HCT116 (cell line): ENCODE results near the gene FADS6. TPM values are rescaled to one million over a fixed set of nuclear protein-coding genes. Genes with fewer than 3 reads are reported as not detected.

ENCODE experiments used
- ATAC-seq: fragments of 200-7000 bp; cut with Tn5 transposase; 2 replicates; pipeline ENCODE4 v1.9.1; 2020; ENCODE audit warnings: mild to moderate bottlenecking, moderate library complexity
- BruUV-seq: library from RNA; stranded (reverse); fragments of 400-500 nt; replicated peaks from 2 replicates; lab custom pipeline; 2021; lab: Mats Ljungman, UMichigan
- CTCF ChIA-PET: fragments of 300-600 bp; sonication (Branson Sonifier 250); formaldehyde crosslinking; loops from one replicate; lab custom pipeline; 2021; ENCODE audit warnings: antibody characterized with exemption; lab: Charles Lee
- POLR2A ChIA-PET: fragments of 300-600, 350-600 bp; sonication (Branson Sonifier 250); formaldehyde crosslinking; loops from one replicate; lab custom pipeline; 2021; ENCODE audit warnings: antibody characterized with exemption; lab: Charles Lee
- RAD21 ChIA-PET, 2 experiments: fragments of 300-600 bp; sonication (Branson Sonifier 250); formaldehyde crosslinking; loops; one replicate each; lab custom pipeline; 2023; ENCODE audit warnings: low total read pairs in 2 of 2; ENCODE audit not compliant: uncharacterized antibody in 2 of 2, unreplicated experiment in 2 of 2, low non-redundant PET in 1 of 2; lab: Charles Lee
- DNase-seq: peaks from one replicate; pipeline ENCODE4 v3.0.0-alpha.2; 2010; ENCODE audit warnings: low read depth, low spot score
- H2AFZ ChIP-seq: fragments of 200-600 bp; shearing (Covaris generic), sonication (generic); 2 replicates; pipeline ENCODE4 v1.6.1; 2017; ENCODE audit warnings: low read depth, mixed run types, mixed read lengths, antibody characterized with exemption, low read length; ENCODE audit not compliant: poor library complexity, severe bottlenecking
- H3K27ac ChIP-seq: 2 replicates; pipeline ENCODE4 v1.5.1; 2012; ENCODE audit warnings: low read depth, low read length
- H3K27me3 ChIP-seq: fragments of 200-600 bp; sonication (generic); 2 replicates; pipeline ENCODE4 v1.6.1; 2016; ENCODE audit warnings: mixed run types, low read length, mixed read lengths; ENCODE audit not compliant: insufficient read depth
- H3K36me3 ChIP-seq, 2 experiments: fragments of 200-500 bp in 1 of 2; fragments of 200-600 bp in 1 of 2; sonication (Bioruptor generic) in 1 of 2; sonication (generic) in 1 of 2; 2 replicates each; pipeline versions ENCODE4 v1.5.1 to v1.6.1; 2014 to 2016; ENCODE audit warnings: low read length in 2 of 2, inconsistent platforms in 1 of 2, mixed read lengths in 1 of 2, mixed run types in 1 of 2; ENCODE audit not compliant: insufficient read depth in 2 of 2, control insufficient read depth in 1 of 2
- H3K4me1 ChIP-seq, 2 experiments: fragments of 200-600 bp in 1 of 2; sonication (generic) in 1 of 2; 2 replicates each; pipeline versions ENCODE4 v1.5.1 to v1.6.1; 2012 to 2017; ENCODE audit warnings: low read length in 2 of 2, inconsistent platforms in 1 of 2, mild to moderate bottlenecking in 1 of 2, mixed read lengths in 1 of 2, mixed run types in 1 of 2, moderate library complexity in 1 of 2; ENCODE audit not compliant: insufficient read depth in 2 of 2, control insufficient read depth in 1 of 2
- H3K4me2 ChIP-seq: fragments of 200-600 bp; sonication (generic); 2 replicates; pipeline ENCODE4 v1.6.1; 2017; ENCODE audit warnings: mixed run types, low read length, mixed read lengths
- H3K4me3 ChIP-seq, 2 experiments: fragments of 200-600 bp in 1 of 2; sonication (generic) in 1 of 2; replicated peaks in 1 of 2; 2 replicates each; pipeline ENCODE4 v1.5.1; 2011 to 2016; ENCODE audit warnings: low read length in 2 of 2, control low read depth in 1 of 2, low read depth in 1 of 2, mild to moderate bottlenecking in 1 of 2, mixed read lengths in 1 of 2, mixed run types in 1 of 2
- H3K79me2 ChIP-seq: fragments of 200-600 bp; sonication (generic); 2 replicates; pipeline ENCODE4 v1.6.1; 2017; ENCODE audit warnings: mild to moderate bottlenecking, mixed run types, low read length, moderate library complexity, mixed read lengths; ENCODE audit not compliant: insufficient read depth
- H3K9ac ChIP-seq: fragments of 200-600 bp; sonication (generic); 2 replicates; pipeline ENCODE4 v1.6.1; 2016; ENCODE audit warnings: low read length, mixed read lengths
- H3K9me2 ChIP-seq: fragments of 200-600 bp; sonication (generic), shearing (Covaris generic); 2 replicates; pipeline ENCODE4 v1.6.1; 2017; ENCODE audit warnings: mixed run types, mild to moderate bottlenecking, moderate library complexity; ENCODE audit not compliant: insufficient read depth
- H3K9me3 ChIP-seq, 2 experiments: fragments of 200-500 bp in 1 of 2; fragments of 200-600 bp in 1 of 2; sonication (Bioruptor generic) in 1 of 2; sonication (generic) in 1 of 2; 2 replicates each; pipeline ENCODE4 v1.6.1; 2014 to 2017; ENCODE audit warnings: low read length in 2 of 2, mixed read lengths in 2 of 2, inconsistent platforms in 1 of 2, low read depth in 1 of 2, mild to moderate bottlenecking in 1 of 2, mixed run types in 1 of 2, moderate library complexity in 1 of 2; ENCODE audit not compliant: control insufficient read depth in 1 of 2, insufficient read depth in 1 of 2
- H4K20me1 ChIP-seq: fragments of 200-600 bp; sonication (generic), shearing (Covaris generic); 2 replicates; pipeline ENCODE4 v1.6.1; 2017; ENCODE audit warnings: mixed run types, mild to moderate bottlenecking, moderate library complexity; ENCODE audit not compliant: insufficient read depth
- CBX3 ChIP-seq: IDR thresholded peaks from 2 replicates; pipeline ENCODE4 v1.6.1; 2012; ENCODE audit warnings: low read depth
- EGR1 ChIP-seq: IDR thresholded peaks from 2 replicates; pipeline ENCODE4 v1.6.1; 2012; ENCODE audit warnings: low read depth
- ELF1 ChIP-seq: IDR thresholded peaks from 2 replicates; pipeline ENCODE4 v1.6.1; 2012; ENCODE audit warnings: low read depth, borderline replicate concordance
- EZH2 ChIP-seq: fragments of 200-600 bp; sonication (generic); IDR thresholded peaks from 2 replicates; pipeline ENCODE4 v1.6.1; 2017; ENCODE audit warnings: antibody characterized with exemption, mixed run types
- EZH2phosphoT487 ChIP-seq: fragments of 200-600 bp; IDR thresholded peaks from 2 replicates; pipeline ENCODE4 v1.6.1; 2018; ENCODE audit warnings: antibody characterized with exemption, borderline replicate concordance
- FOSL1 ChIP-seq: IDR thresholded peaks from 2 replicates; pipeline ENCODE4 v1.6.1; 2012; ENCODE audit warnings: low read depth
- JUND ChIP-seq: IDR thresholded peaks from 2 replicates; pipeline ENCODE4 v1.6.1; 2012
- POLR2A ChIP-seq: IDR thresholded peaks from 2 replicates; pipeline ENCODE4 v1.7.0; 2011; ENCODE audit warnings: borderline replicate concordance; ENCODE audit not compliant: insufficient read depth, insufficient read length; ENCODE audit errors: extremely low read depth
- POLR2AphosphoS5 ChIP-seq: IDR thresholded peaks from 2 replicates; pipeline ENCODE4 v1.6.1; 2011; ENCODE audit warnings: mild to moderate bottlenecking, low read depth, low read length, moderate library complexity
- RAD21 ChIP-seq: IDR thresholded peaks from 2 replicates; pipeline ENCODE4 v1.6.1; 2012; ENCODE audit warnings: low read depth, mild to moderate bottlenecking
- SIN3A ChIP-seq: IDR thresholded peaks from 2 replicates; pipeline ENCODE4 v1.6.1; 2012; ENCODE audit warnings: low read depth
- SP1 ChIP-seq: IDR thresholded peaks from 2 replicates; pipeline ENCODE4 v1.6.1; 2012; ENCODE audit warnings: low read depth
- SRF ChIP-seq: IDR thresholded peaks from 2 replicates; pipeline ENCODE4 v1.6.1; 2012; ENCODE audit warnings: low read depth
- ZFX ChIP-seq: fragments of 450-650 bp; IDR thresholded peaks from 2 replicates; pipeline ENCODE4 v1.6.1; 2017
- ZNF274 ChIP-seq: fragments of 200-500 bp; sonication (Bioruptor generic); IDR thresholded peaks from 2 replicates; pipeline ENCODE4 v1.6.1; 2014; ENCODE audit warnings: mild to moderate bottlenecking, low read depth, low read length, inconsistent platforms
- intact Hi-C: fragments of 100-400 bp; cut with micrococcal nuclease; formaldehyde crosslinking; loops from 2 replicates; pipeline ENCODE4 v1.10.0; 2022
- total RNA-seq: library from RNA; stranded (reverse); gene quantifications from one replicate; pipeline ENCODE4 v1.2.1, GENCODE V29; 2021; ENCODE audit not compliant: unreplicated experiment
- TF ChIP-seq, protein P1 (sequence below), 3 experiments: fragments of 200-600 bp in 1 of 3; sonication (generic) in 1 of 3; IDR thresholded peaks in 2 of 3; conservative IDR thresholded peaks in 1 of 3; 2 replicates each; pipeline ENCODE4 v1.5.1; 2012 to 2017; ENCODE audit warnings: low read depth in 2 of 3, low read length in 2 of 3, antibody characterized with exemption in 1 of 3, borderline replicate concordance in 1 of 3, control low read depth in 1 of 3, mild to moderate bottlenecking in 1 of 3, mixed read lengths in 1 of 3, mixed run types in 1 of 3, moderate library complexity in 1 of 3; ENCODE audit not compliant: insufficient read depth in 1 of 3
- TF ChIP-seq, protein P2 (sequence below): IDR thresholded peaks from 2 replicates; pipeline ENCODE4 v1.6.1; 2012
- TF ChIP-seq, protein P3 (sequence below): IDR thresholded peaks from 2 replicates; pipeline ENCODE4 v1.6.1; 2011; ENCODE audit warnings: mild to moderate bottlenecking, low read length, moderate library complexity; ENCODE audit not compliant: insufficient replicate concordance; ENCODE audit errors: extremely low read depth
- TF ChIP-seq, protein P4 (sequence below): IDR thresholded peaks from 2 replicates; pipeline ENCODE4 v1.6.1; 2012; ENCODE audit warnings: low read depth

Gene FADS6
- total RNA-seq, 1 experiment from 2014 or later: not detected

DNA sequence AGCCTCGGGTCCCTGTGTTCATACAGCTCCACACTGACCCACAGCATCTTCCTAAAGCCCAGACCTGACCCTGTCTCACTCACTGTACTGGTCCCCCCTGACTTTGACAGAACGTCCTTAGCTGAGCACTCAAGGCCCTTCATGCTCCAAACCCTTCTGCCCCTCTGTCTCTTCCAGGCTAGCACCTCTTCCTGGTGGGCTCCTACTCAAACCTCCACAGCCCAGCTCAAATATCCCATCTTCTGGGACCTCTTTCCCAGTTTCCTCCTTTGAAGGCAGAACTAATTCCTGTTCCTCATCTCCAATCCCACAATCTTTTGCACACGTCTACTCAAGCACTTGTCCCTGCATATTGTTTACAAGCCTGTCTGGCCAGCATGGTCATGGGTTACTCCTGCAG, 42.5 kb downstream of the FADS6 start:
- Histone ChIP-seq H3K9ac (no peak overlapping the region), H4K20me1 (no peaks in the 10 kb centered on the region), H3K4me3 (no peak overlapping the region), H3K36me3 (no peaks in the 10 kb centered on the region), H3K79me2 (no peaks in the 10 kb centered on the region), H3K4me1 (peaks cover 0 to 12% of the 10 kb centered on the region in 2 experiments; a peak in 2 of 4 replicates), H2AFZ (no peak overlapping the region), H3K27me3 (no peaks in the 10 kb centered on the region), H3K9me3 (no peaks in the 10 kb centered on the region), H3K27ac (no peak overlapping the region), H3K4me2 (no peak overlapping the region), H3K9me2 (no peaks in the 10 kb centered on the region)
- no TSS peak for BruUV-seq
- ChIA-PET RAD21 (no interaction called here), CTCF (no interaction called here), POLR2A (no interaction called here)
- TF ChIP-seq ZNF274 (no peak), EZH2 (no peak), JUND (no peak), POLR2AphosphoS5 (no peak), ZFX (no peak), POLR2A (no peak), SP1 (no peak), EGR1 (no peak), SRF (no peak), ELF1 (no peak), EZH2phosphoT487 (no peak), RAD21 (no peak), CBX3 (no peak), FOSL1 (no peak), SIN3A (no peak)
- TF ChIP-seq, protein P1, sequence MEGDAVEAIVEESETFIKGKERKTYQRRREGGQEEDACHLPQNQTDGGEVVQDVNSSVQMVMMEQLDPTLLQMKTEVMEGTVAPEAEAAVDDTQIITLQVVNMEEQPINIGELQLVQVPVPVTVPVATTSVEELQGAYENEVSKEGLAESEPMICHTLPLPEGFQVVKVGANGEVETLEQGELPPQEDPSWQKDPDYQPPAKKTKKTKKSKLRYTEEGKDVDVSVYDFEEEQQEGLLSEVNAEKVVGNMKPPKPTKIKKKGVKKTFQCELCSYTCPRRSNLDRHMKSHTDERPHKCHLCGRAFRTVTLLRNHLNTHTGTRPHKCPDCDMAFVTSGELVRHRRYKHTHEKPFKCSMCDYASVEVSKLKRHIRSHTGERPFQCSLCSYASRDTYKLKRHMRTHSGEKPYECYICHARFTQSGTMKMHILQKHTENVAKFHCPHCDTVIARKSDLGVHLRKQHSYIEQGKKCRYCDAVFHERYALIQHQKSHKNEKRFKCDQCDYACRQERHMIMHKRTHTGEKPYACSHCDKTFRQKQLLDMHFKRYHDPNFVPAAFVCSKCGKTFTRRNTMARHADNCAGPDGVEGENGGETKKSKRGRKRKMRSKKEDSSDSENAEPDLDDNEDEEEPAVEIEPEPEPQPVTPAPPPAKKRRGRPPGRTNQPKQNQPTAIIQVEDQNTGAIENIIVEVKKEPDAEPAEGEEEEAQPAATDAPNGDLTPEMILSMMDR (IDR thresholded peaks at IDR 0.05 in 2 of 3, conservative IDR thresholded peaks at IDR 0.05 in 1 of 3; ENCODE audit: borderline replicate concordance in 1 of 3, insufficient read depth in 1 of 3, low read depth in 2 of 3, low read length in 2 of 3): no peak
- TF ChIP-seq, protein P2, sequence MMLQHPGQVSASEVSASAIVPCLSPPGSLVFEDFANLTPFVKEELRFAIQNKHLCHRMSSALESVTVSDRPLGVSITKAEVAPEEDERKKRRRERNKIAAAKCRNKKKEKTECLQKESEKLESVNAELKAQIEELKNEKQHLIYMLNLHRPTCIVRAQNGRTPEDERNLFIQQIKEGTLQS: no peak
- TF ChIP-seq, protein P3, sequence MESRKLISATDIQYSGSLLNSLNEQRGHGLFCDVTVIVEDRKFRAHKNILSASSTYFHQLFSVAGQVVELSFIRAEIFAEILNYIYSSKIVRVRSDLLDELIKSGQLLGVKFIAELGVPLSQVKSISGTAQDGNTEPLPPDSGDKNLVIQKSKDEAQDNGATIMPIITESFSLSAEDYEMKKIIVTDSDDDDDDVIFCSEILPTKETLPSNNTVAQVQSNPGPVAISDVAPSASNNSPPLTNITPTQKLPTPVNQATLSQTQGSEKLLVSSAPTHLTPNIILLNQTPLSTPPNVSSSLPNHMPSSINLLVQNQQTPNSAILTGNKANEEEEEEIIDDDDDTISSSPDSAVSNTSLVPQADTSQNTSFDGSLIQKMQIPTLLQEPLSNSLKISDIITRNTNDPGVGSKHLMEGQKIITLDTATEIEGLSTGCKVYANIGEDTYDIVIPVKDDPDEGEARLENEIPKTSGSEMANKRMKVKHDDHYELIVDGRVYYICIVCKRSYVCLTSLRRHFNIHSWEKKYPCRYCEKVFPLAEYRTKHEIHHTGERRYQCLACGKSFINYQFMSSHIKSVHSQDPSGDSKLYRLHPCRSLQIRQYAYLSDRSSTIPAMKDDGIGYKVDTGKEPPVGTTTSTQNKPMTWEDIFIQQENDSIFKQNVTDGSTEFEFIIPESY: no peak
- TF ChIP-seq, protein P4, sequence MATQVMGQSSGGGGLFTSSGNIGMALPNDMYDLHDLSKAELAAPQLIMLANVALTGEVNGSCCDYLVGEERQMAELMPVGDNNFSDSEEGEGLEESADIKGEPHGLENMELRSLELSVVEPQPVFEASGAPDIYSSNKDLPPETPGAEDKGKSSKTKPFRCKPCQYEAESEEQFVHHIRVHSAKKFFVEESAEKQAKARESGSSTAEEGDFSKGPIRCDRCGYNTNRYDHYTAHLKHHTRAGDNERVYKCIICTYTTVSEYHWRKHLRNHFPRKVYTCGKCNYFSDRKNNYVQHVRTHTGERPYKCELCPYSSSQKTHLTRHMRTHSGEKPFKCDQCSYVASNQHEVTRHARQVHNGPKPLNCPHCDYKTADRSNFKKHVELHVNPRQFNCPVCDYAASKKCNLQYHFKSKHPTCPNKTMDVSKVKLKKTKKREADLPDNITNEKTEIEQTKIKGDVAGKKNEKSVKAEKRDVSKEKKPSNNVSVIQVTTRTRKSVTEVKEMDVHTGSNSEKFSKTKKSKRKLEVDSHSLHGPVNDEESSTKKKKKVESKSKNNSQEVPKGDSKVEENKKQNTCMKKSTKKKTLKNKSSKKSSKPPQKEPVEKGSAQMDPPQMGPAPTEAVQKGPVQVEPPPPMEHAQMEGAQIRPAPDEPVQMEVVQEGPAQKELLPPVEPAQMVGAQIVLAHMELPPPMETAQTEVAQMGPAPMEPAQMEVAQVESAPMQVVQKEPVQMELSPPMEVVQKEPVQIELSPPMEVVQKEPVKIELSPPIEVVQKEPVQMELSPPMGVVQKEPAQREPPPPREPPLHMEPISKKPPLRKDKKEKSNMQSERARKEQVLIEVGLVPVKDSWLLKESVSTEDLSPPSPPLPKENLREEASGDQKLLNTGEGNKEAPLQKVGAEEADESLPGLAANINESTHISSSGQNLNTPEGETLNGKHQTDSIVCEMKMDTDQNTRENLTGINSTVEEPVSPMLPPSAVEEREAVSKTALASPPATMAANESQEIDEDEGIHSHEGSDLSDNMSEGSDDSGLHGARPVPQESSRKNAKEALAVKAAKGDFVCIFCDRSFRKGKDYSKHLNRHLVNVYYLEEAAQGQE: no peak
- no peak for ATAC-seq
- no peak for DNase-seq
- intact Hi-C loops: no loop called here
